ENCODE results near the gene EPN2.

DNA sequence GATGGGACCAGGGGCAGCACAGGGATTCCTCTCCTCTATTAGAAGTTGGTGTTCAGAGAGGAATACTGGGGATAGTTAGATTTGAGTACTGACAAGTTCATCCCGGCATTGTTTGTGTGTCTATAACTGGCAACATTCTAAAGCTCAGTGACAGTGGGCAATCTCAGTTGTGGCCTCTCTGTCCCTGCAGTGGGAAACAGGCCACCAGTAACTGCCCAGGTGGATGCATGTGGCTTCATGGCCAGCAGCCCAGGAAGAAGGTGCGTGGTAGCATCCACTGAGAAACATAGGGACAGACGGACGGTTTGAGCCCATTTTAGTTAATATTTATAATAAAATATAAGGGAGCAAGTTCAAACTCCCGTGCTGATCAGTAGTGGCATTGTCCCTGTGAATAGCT lies 73.8 kb downstream of the EPN2 start:
- TF ChIP-seq, protein P1, sequence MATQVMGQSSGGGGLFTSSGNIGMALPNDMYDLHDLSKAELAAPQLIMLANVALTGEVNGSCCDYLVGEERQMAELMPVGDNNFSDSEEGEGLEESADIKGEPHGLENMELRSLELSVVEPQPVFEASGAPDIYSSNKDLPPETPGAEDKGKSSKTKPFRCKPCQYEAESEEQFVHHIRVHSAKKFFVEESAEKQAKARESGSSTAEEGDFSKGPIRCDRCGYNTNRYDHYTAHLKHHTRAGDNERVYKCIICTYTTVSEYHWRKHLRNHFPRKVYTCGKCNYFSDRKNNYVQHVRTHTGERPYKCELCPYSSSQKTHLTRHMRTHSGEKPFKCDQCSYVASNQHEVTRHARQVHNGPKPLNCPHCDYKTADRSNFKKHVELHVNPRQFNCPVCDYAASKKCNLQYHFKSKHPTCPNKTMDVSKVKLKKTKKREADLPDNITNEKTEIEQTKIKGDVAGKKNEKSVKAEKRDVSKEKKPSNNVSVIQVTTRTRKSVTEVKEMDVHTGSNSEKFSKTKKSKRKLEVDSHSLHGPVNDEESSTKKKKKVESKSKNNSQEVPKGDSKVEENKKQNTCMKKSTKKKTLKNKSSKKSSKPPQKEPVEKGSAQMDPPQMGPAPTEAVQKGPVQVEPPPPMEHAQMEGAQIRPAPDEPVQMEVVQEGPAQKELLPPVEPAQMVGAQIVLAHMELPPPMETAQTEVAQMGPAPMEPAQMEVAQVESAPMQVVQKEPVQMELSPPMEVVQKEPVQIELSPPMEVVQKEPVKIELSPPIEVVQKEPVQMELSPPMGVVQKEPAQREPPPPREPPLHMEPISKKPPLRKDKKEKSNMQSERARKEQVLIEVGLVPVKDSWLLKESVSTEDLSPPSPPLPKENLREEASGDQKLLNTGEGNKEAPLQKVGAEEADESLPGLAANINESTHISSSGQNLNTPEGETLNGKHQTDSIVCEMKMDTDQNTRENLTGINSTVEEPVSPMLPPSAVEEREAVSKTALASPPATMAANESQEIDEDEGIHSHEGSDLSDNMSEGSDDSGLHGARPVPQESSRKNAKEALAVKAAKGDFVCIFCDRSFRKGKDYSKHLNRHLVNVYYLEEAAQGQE (IDR thresholded peaks at IDR 0.05; ENCODE audit: unreplicated experiment) = no peak
- TF ChIP-seq, protein P2, sequence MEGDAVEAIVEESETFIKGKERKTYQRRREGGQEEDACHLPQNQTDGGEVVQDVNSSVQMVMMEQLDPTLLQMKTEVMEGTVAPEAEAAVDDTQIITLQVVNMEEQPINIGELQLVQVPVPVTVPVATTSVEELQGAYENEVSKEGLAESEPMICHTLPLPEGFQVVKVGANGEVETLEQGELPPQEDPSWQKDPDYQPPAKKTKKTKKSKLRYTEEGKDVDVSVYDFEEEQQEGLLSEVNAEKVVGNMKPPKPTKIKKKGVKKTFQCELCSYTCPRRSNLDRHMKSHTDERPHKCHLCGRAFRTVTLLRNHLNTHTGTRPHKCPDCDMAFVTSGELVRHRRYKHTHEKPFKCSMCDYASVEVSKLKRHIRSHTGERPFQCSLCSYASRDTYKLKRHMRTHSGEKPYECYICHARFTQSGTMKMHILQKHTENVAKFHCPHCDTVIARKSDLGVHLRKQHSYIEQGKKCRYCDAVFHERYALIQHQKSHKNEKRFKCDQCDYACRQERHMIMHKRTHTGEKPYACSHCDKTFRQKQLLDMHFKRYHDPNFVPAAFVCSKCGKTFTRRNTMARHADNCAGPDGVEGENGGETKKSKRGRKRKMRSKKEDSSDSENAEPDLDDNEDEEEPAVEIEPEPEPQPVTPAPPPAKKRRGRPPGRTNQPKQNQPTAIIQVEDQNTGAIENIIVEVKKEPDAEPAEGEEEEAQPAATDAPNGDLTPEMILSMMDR (conservative IDR thresholded peaks at IDR 0.05; ENCODE audit: low read depth in 2 of 2) = no peak
- TF ChIP-seq EZH2 (IDR thresholded peaks at IDR 0.05; ENCODE audit: low read depth, unreplicated experiment) (no peak), EZH2phosphoT487 (IDR thresholded peaks at IDR 0.05; ENCODE audit: unreplicated experiment) (no peak), POLR2AphosphoS5 (IDR thresholded peaks at IDR 0.05; ENCODE audit: low read depth) (no peak), ZNF331 (CRISPR knock-in tag; IDR thresholded peaks at IDR 0.05; ENCODE audit: low read depth) (no peak), CREB1 (CRISPR knock-in tag; IDR thresholded peaks at IDR 0.05; ENCODE audit: low read depth) (no peak), STAT1 (IDR thresholded peaks at IDR 0.05; ENCODE audit: unreplicated experiment) (no peak), NANOG (IDR thresholded peaks at IDR 0.05; ENCODE audit: borderline replicate concordance) (no peak)
- TF ChIP-seq, protein P3, sequence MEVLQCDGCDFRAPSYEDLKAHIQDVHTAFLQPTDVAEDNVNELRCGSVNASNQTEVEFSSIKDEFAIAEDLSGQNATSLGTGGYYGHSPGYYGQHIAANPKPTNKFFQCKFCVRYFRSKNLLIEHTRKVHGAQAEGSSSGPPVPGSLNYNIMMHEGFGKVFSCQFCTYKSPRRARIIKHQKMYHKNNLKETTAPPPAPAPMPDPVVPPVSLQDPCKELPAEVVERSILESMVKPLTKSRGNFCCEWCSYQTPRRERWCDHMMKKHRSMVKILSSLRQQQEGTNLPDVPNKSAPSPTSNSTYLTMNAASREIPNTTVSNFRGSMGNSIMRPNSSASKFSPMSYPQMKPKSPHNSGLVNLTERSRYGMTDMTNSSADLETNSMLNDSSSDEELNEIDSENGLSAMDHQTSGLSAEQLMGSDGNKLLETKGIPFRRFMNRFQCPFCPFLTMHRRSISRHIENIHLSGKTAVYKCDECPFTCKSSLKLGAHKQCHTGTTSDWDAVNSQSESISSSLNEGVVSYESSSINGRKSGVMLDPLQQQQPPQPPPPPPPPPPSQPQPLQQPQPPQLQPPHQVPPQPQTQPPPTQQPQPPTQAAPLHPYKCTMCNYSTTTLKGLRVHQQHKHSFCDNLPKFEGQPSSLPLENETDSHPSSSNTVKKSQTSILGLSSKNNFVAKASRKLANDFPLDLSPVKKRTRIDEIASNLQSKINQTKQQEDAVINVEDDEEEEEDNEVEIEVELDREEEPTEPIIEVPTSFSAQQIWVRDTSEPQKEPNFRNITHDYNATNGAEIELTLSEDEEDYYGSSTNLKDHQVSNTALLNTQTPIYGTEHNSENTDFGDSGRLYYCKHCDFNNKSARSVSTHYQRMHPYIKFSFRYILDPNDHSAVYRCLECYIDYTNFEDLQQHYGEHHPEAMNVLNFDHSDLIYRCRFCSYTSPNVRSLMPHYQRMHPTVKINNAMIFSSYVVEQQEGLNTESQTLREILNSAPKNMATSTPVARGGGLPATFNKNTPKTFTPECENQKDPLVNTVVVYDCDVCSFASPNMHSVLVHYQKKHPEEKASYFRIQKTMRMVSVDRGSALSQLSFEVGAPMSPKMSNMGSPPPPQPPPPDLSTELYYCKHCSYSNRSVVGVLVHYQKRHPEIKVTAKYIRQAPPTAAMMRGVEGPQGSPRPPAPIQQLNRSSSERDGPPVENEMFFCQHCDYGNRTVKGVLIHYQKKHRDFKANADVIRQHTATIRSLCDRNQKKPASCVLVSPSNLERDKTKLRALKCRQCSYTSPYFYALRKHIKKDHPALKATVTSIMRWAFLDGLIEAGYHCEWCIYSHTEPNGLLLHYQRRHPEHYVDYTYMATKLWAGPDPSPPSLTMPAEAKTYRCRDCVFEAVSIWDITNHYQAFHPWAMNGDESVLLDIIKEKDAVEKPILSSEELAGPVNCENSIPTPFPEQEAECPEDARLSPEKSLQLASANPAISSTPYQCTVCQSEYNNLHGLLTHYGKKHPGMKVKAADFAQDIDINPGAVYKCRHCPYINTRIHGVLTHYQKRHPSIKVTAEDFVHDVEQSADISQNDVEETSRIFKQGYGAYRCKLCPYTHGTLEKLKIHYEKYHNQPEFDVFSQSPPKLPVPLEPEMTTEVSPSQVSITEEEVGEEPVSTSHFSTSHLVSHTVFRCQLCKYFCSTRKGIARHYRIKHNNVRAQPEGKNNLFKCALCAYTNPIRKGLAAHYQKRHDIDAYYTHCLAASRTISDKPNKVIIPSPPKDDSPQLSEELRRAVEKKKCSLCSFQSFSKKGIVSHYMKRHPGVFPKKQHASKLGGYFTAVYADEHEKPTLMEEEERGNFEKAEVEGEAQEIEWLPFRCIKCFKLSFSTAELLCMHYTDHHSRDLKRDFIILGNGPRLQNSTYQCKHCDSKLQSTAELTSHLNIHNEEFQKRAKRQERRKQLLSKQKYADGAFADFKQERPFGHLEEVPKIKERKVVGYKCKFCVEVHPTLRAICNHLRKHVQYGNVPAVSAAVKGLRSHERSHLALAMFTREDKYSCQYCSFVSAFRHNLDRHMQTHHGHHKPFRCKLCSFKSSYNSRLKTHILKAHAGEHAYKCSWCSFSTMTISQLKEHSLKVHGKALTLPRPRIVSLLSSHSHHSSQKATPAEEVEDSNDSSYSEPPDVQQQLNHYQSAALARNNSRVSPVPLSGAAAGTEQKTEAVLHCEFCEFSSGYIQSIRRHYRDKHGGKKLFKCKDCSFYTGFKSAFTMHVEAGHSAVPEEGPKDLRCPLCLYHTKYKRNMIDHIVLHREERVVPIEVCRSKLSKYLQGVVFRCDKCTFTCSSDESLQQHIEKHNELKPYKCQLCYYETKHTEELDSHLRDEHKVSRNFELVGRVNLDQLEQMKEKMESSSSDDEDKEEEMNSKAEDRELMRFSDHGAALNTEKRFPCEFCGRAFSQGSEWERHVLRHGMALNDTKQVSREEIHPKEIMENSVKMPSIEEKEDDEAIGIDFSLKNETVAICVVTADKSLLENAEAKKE (CRISPR knock-in tag; IDR thresholded peaks at IDR 0.05) = no peak
- TF ChIP-seq, protein P4, sequence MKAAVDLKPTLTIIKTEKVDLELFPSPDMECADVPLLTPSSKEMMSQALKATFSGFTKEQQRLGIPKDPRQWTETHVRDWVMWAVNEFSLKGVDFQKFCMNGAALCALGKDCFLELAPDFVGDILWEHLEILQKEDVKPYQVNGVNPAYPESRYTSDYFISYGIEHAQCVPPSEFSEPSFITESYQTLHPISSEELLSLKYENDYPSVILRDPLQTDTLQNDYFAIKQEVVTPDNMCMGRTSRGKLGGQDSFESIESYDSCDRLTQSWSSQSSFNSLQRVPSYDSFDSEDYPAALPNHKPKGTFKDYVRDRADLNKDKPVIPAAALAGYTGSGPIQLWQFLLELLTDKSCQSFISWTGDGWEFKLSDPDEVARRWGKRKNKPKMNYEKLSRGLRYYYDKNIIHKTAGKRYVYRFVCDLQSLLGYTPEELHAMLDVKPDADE (IDR thresholded peaks at IDR 0.05) = no peak
